RWPE1 (cell line): Measurements from ENCODE around the gene ADAD2.
A peak's percentile ranks its signal among the peaks of the same experiment; 100 is the strongest.

Experiments used
- CTCF ChIA-PET: fragments of 350-600 bp; sonication (Branson Sonifier 250); formaldehyde crosslinking; extraction: SDS; loops from one replicate; lab custom pipeline; 2021; lab: Yijun Ruan, JAX
- POLR2A ChIA-PET: fragments of 400-600 bp; formaldehyde crosslinking; extraction: SDS; loops from one replicate; lab custom pipeline; 2020; ENCODE audit warnings: antibody characterized with exemption; ENCODE audit not compliant: low non-redundant PET; lab: Yijun Ruan, JAX
- DNase-seq: peaks from one replicate; pipeline ENCODE4 v3.0.0; 2012; ENCODE audit warnings: low spot score
- H3K27ac ChIP-seq: fragments of 450-650 bp; 2 replicates; pipeline ENCODE4 v1.5.1; 2017
- CTCF ChIP-seq: fragments of 450-650 bp; conservative IDR thresholded peaks from 2 replicates; pipeline ENCODE4 v1.5.1; 2017; ENCODE audit warnings: low read depth, mild to moderate bottlenecking

The ADAD2 gene

GRCh38 chr16:84183572-84183875 lies 7.4 kb upstream of the ADAD2 start:
- no peak for TF ChIP-seq CTCF
- ChIA-PET POLR2A (no interaction called here), CTCF (interaction anchor here (1.5 kb wide), 2 partner anchors 14 to 433 kb away, joined by 3 to 6 read pairs; no protein-coding TSS in a partner anchor)
- no peak overlapping the region for H3K27ac ChIP-seq
- DNase-seq = no peak

GRCh38 chr16:84183911-84184591 lies 6.9 kb upstream of the ADAD2 start:
- ChIA-PET POLR2A (no interaction called here), CTCF (interaction anchor here (0.6 to 1.5 kb wide), 6 partner anchors 15 to 433 kb away, joined by 3 to 6 read pairs (median 6); partner anchors contain the start of gene MBTPS1)
- no peak overlapping the region for H3K27ac ChIP-seq
- DNase-seq = no peak
- no peak for TF ChIP-seq CTCF

- no peak for TF ChIP-seq CTCF
Measured at GRCh38 chr16:84184775-84185174, 6.2 kb upstream of the ADAD2 start.

GRCh38 chr16:84186685-84187437 lies 4.1 kb upstream of the ADAD2 start, which contains the start of gene TAF1C:
TAF1C (minus strand) TSS chr16:84187057; CDS start chr16:84184988, 2,069 bp downstream.
- CTCF ChIA-PET = interaction anchor here (0.5 to 1.9 kb wide), 31 partner anchors 9 to 742 kb away, joined by 3 to 37 read pairs (median 4); partner anchors contain the start of gene MBTPS1
- peak; percentile 96 for TF ChIP-seq CTCF
- POLR2A ChIA-PET = interaction anchor here (0.6 kb wide), 1 partner anchor 70 kb away, joined by 5 read pairs; the partner anchor contains the start of gene MBTPS1
- peak; percentile 93 for DNase-seq
- H3K27ac ChIP-seq = peak within 1 kb of the TSS; percentile 66

More at GRCh38 chr16:84184775-84185174, 6.2 kb upstream of the ADAD2 start:
- no peak overlapping the region; the same call in 1 of the 2 replicates for H3K27ac ChIP-seq
- CTCF ChIA-PET = interaction anchor here (0.6 to 1.5 kb wide), 3 partner anchors 9 to 432 kb away, joined by 3 to 6 read pairs (median 5); no protein-coding TSS in a partner anchor
- POLR2A ChIA-PET = no interaction called here
- no peak for DNase-seq

- CTCF ChIA-PET = interaction anchor here (0.5 kb wide), 1 partner anchor 108 kb away, joined by 3 read pairs; no protein-coding TSS in a partner anchor
- no peak for TF ChIP-seq CTCF
- POLR2A ChIA-PET = no interaction called here
- H3K27ac ChIP-seq = no peak overlapping the region
- no peak for DNase-seq
Measured at GRCh38 chr16:84191466-84191865, 509 bp downstream of the ADAD2 start.

GRCh38 chr16:84193480-84193879 lies 2.5 kb downstream of the ADAD2 start:
- ChIA-PET POLR2A (no interaction called here), CTCF (no interaction called here)
- H3K27ac ChIP-seq = no peak overlapping the region
- no peak for DNase-seq
- no peak for TF ChIP-seq CTCF
